Testis (tissue), 3 donors: Measurements from ENCODE around the gene RELA. TPM values are rescaled to one million over a fixed set of nuclear protein-coding genes. Genes with fewer than 3 reads are reported as not detected.

Source experiments
- DNase-seq: peaks from one replicate; pipeline ENCODE4 v3.0.0-alpha.2; 2019
- H3K27ac ChIP-seq, 2 donors: fragments of 200-600 bp; sonication (generic); one replicate each; pipeline ENCODE4 v1.5.1; 2019
- H3K27me3 ChIP-seq: fragments of 200-600 bp; sonication (generic); one replicate; pipeline ENCODE4 v1.5.1; 2019
- H3K36me3 ChIP-seq: fragments of 200-600 bp; sonication (generic); one replicate; pipeline ENCODE4 v1.5.1; 2017; ENCODE audit warnings: low read depth; ENCODE audit errors: missing control alignments
- H3K4me1 ChIP-seq: fragments of 200-600 bp; sonication (generic); one replicate; pipeline ENCODE4 v1.5.1; 2019
- H3K4me3 ChIP-seq, 2 donors: fragments of 200-600 bp; sonication (generic); one replicate each; pipeline ENCODE4 v1.5.1; 2017 to 2019
- H3K9me3 ChIP-seq: fragments of 200-600 bp; sonication (generic); one replicate; pipeline ENCODE4 v1.5.1; 2017
- POLR2A ChIP-seq: fragments of 450-650 bp; IDR thresholded peaks from one replicate; pipeline ENCODE4 v1.6.1; 2017; ENCODE audit warnings: antibody characterized with exemption, mild to moderate bottlenecking, moderate library complexity
- WGBS, 2 donors: methylation state at CpG; one replicate each; pipeline ENCODE4 v1.1.5; 2018; 5-methylcytosine and 5-hydroxymethylcytosine counted together
- intact Hi-C: fragments of 100-400 bp; cut with DNase I; formaldehyde crosslinking; loops from one replicate; pipeline ENCODE4 v1.15.1; 2023; ENCODE audit warnings: low total_unique reads
- polyA plus RNA-seq: library from polyadenylated mRNA; stranded (reverse); fragments of 350-450 nt; fragmentation: Illumina TruSeq; extraction: RNeasy Lipid Tissue Mini Kit (QIAGEN cat#74804); gene quantifications from one replicate; pipeline ENCODE4 v1.2.3, GENCODE V29; 2014; ENCODE audit warnings: low read depth, low replicate concordance; ENCODE audit not compliant: insufficient read depth
- total RNA-seq, 2 donors: library from RNA; depleted of rRNA; stranded (reverse); fragments of >200 nt; gene quantifications; one replicate each; pipeline ENCODE4 v1.2.3, GENCODE V29; 2016
- TF ChIP-seq, protein P1 (sequence below), 3 experiments: fragments of 450-650 bp in 2 of 3; fragments of 200-600 bp in 1 of 3; sonication (generic) in 1 of 3; IDR thresholded peaks; one replicate each; pipeline ENCODE4 v1.5.1; 2016 to 2019; ENCODE audit warnings: antibody characterized with exemption in 3 of 3, mild to moderate bottlenecking in 2 of 3, moderate library complexity in 1 of 3

Gene RELA
- total and polyA plus RNA-seq, 3 donors from 2014 or later: 47.5 to 82.0 (median 64.9) TPM

DNA sequence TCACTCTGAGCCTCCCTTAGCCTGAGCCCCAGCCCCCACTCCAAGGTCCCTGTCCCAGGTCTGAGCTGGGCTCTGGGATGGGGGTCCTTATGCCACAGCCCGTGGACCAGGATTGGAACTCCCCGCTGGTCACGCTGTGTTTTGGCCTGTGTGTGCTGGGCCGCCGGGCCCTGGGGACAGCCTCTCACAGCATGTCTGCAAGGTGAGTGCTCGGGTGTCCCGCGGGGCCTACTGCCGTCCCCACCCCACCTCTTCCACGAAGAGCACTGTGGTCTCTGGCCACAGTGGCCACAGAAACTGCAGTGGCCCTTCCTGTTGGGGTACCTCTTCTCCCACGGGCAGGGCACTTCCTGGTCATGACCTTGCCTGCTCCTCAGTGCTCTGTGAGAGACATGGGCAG lies 28.3 kb downstream of the RELA start:
- no peak overlapping the region for H3K27ac ChIP-seq
- no peaks in the 10 kb centered on the region for H3K36me3 ChIP-seq
- no peaks in the 10 kb centered on the region for H3K9me3 ChIP-seq
- TF ChIP-seq POLR2A: no peak
- TF ChIP-seq, protein P1, sequence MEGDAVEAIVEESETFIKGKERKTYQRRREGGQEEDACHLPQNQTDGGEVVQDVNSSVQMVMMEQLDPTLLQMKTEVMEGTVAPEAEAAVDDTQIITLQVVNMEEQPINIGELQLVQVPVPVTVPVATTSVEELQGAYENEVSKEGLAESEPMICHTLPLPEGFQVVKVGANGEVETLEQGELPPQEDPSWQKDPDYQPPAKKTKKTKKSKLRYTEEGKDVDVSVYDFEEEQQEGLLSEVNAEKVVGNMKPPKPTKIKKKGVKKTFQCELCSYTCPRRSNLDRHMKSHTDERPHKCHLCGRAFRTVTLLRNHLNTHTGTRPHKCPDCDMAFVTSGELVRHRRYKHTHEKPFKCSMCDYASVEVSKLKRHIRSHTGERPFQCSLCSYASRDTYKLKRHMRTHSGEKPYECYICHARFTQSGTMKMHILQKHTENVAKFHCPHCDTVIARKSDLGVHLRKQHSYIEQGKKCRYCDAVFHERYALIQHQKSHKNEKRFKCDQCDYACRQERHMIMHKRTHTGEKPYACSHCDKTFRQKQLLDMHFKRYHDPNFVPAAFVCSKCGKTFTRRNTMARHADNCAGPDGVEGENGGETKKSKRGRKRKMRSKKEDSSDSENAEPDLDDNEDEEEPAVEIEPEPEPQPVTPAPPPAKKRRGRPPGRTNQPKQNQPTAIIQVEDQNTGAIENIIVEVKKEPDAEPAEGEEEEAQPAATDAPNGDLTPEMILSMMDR (IDR thresholded peaks at IDR 0.05): no peak
- peaks cover 31% of the 10 kb centered on the region for H3K4me1 ChIP-seq
- 92% methylated on average over 7 of the region's 11 CpGs; no CpG with 5 or more reads in 1 of the 2 donors for WGBS, 2 donors
- intact Hi-C loops: no loop called here
- no peak for DNase-seq
- no peaks in the 10 kb centered on the region for H3K27me3 ChIP-seq
- no peak overlapping the region for H3K4me3 ChIP-seq

DNA sequence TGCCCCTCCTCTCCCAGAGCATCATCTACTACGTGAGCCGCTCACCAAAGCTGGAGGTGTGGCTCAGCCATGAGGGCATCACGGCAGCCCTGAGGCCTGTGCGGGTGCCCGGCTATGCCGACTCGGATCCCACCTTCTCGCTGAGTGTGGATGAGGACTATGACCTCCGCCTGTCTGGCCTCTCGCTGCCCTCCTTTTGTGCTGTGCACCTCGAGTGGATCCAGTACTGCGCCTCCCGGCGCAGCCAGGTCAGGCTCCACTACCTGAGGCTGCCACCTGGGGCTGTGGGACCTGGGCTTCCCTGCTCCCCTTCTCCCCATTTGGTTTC lies 28.6 kb downstream of the RELA start:
- no peaks in the 10 kb centered on the region for H3K27me3 ChIP-seq
- H3K9me3 ChIP-seq: no peaks in the 10 kb centered on the region
- H3K36me3 ChIP-seq: no peaks in the 10 kb centered on the region
- peaks cover 32% of the 10 kb centered on the region for H3K4me1 ChIP-seq
- H3K27ac ChIP-seq: no peak overlapping the region
- no peak overlapping the region for H3K4me3 ChIP-seq
- WGBS, 2 donors: 91 to 92% methylated on average over 9 to 14 of the region's 14 CpGs
- TF ChIP-seq, protein P1 (IDR thresholded peaks at IDR 0.05): no peak
- TF ChIP-seq POLR2A: no peak
- DNase-seq: no peak
- intact Hi-C loops: no loop called here

DNA sequence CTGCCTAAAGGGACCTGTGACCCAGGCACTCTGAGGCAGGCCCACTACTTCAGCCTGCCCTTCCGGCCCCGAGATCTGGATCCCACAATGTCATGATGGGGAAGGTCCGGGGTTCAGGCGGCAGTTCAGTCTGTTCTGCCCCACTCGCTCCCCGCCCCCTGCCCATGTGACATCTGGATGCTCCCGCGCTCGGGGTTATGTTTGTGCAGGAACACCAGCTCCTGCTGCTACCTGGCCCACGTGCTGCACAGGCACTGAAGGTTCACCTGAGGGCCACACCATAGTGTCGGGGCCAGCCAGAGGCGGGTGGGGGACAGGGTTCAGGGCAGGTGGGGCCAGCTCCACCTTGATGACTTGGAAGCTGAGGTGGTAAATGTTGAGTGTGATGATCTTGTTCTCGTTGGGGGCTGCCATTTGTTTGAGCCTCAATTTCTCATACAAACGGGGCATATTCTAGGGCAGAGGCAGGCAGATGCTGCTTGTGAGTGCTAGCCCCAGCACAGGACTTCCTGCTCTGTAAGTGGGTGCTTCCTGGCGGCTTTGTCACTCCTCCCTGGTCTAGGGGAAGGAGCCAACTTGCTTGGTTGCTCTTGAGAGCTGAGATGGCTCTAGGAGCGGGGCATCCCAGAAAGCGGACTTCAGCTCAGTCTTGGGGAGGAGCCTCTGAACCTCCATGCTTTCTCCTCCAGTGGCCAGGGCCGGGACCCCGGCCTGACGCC lies 29.2 kb downstream of the RELA start:
- no peaks in the 10 kb centered on the region for H3K9me3 ChIP-seq
- TF ChIP-seq, protein P1 (IDR thresholded peaks at IDR 0.05): no peak
- no peak for TF ChIP-seq POLR2A
- no peaks in the 10 kb centered on the region for H3K27me3 ChIP-seq
- no peak for DNase-seq
- no peaks in the 10 kb centered on the region for H3K36me3 ChIP-seq
- 90 to 91% methylated on average over 7 to 20 of the region's 20 CpGs for WGBS, 2 donors
- H3K27ac ChIP-seq: no peak overlapping the region
- peaks cover 27% of the 10 kb centered on the region for H3K4me1 ChIP-seq
- no peak overlapping the region for H3K4me3 ChIP-seq
- intact Hi-C loops: no loop called here

DNA sequence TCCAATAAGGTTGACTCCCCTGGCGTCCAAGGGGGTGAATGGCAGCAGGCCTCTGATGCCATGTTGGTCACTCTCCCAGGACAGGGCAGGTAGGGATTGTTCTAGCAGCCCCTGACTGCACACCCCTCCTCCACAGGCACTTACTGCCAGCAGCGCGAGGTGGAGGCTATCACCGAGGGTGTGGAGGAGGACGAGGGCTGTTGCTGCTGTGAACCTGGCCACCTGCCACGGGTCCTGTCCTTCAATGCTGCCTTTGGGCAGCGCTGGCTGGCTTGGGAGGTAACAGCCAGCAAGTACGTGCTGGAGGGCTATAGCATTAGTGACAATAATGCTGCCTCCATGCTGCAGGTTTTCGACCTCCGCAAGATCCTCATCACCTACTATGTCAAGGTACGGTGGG lies 32.5 kb downstream of the RELA start:
- H3K27me3 ChIP-seq: no peaks in the 10 kb centered on the region
- 59 to 94% methylated on average over 4 to 11 of the region's 11 CpGs for WGBS, 2 donors
- peak; percentile 92 for DNase-seq
- H3K9me3 ChIP-seq: no peaks in the 10 kb centered on the region
- H3K4me1 ChIP-seq: peaks cover 18% of the 10 kb centered on the region
- H3K36me3 ChIP-seq: no peaks in the 10 kb centered on the region
- H3K27ac ChIP-seq: peak overlapping the region; percentile 15 to 72
- intact Hi-C loops: no loop called here
- TF ChIP-seq, protein P1 (IDR thresholded peaks at IDR 0.05): no peak
- no peak for TF ChIP-seq POLR2A
- no peak overlapping the region for H3K4me3 ChIP-seq

DNA sequence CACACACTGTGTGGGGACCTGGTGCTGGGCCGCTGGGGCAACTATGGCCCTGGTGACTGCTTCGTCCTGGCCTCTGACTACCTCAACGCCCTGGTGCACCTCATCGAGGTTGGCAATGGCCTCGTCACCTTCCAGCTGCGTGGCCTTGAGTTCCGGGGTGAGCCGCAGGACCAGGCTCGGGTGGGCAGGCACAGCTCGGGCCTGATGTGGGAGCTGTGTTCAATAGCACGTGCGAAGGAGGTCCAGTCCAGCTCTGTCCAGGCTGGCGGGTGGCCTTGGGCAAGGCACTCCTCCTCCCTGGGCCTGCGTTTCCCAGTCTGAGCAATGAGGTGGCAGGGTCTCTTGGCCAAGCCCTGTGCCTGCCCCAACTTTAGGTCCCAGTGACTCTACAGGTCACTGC lies 33.1 kb downstream of the RELA start:
- peak overlapping the region in 1 of 2 donors; percentile 72 for H3K27ac ChIP-seq
- 44 to 91% methylated on average over 5 to 11 of the region's 14 CpGs for WGBS, 2 donors
- no peaks in the 10 kb centered on the region for H3K9me3 ChIP-seq
- peak; percentile 77 for DNase-seq
- intact Hi-C loops: no loop called here
- H3K36me3 ChIP-seq: no peaks in the 10 kb centered on the region
- no peak overlapping the region for H3K4me3 ChIP-seq
- H3K4me1 ChIP-seq: peaks cover 18% of the 10 kb centered on the region
- H3K27me3 ChIP-seq: no peaks in the 10 kb centered on the region
- no peak for TF ChIP-seq POLR2A
- TF ChIP-seq, protein P1 (IDR thresholded peaks at IDR 0.05): no peak
